HG02763 (cell line): ENCODE results near the gene LRRK2.

ENCODE experiments used
- ATAC-seq: cut with Tn5 transposase; IDR thresholded peaks from one replicate; pipeline ENCODE4 v1.9.1; 2021; ENCODE audit warnings: mild to moderate bottlenecking, moderate library complexity; ENCODE audit not compliant: unreplicated experiment

Gene LRRK2

GRCh38 chr12:40390980-40391379, 166.2 kb downstream of the LRRK2 start:
- no peak for ATAC-seq

DNA sequence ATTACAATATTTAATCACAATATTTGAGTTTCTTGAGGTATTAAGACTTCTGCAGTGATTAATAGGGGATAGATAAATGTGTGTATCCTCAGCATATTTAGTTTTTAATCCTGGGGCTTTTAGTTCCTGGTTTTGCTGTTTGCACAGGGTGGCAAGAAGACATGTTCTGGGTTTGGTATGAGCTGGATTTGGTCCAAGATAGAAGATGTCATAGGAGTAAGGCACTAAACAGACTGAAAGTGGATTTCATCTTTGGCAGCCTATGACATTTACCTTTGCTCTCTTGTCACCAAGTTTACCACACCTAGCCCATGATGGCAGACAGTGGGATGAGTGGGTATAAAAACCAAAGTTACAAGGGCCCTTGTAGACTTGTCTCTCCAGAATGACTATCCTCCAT, 168.2 kb downstream of the LRRK2 start:
- no peak for ATAC-seq

DNA sequence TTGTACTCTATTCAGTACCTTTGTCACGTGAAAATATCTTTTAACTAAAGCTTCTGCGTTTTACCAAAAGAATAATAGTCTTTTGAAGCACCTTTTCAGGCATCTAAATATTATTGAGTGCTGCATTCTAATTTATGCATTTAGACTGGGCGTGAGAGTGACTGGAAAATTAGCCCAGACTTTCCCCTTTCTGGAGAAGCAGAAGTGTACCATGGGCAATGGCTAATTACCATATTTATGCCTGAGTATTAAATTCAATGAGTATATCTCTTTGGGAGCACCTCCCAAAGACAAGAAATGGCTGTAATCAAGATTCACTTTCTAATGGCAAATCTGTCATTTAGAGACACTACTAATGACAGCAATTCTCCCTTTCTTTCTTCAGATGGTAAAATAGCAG, 174.9 kb downstream of the LRRK2 start:
- ATAC-seq = no peak

DNA sequence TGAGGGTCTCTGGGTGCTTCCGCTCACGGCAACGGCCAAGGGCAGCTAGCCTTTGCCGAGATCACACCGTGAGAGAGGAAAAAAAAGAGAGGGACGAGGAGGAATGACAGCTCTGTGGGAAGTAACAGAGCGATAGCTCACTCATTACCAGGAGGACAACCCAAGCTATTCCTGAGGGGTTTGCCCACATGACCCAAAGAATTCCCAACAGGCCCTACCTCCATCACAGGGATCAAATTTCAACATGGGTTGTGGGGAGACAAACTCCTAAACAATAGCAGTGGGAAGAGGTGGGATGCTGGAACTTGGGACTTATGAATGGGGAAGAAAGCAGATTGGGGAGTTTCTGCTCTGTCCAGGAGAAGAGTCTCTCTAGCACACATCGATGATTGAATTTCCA, 180.6 kb downstream of the LRRK2 start:
- no peak for ATAC-seq
